H54 (cell line): ENCODE data around the gene CALCOCO1.

Experiments used
- DNase-seq: peaks from one replicate; pipeline ENCODE4 v3.0.0; 2011; ENCODE audit warnings: low spot score, mixed read lengths; ENCODE audit not compliant: insufficient read length
- FAIRE-seq: peaks from 3 replicates; lab custom pipeline; 2011; peaks lifted over from hg19 to GRCh38; lab: Jason Lieb, UNC
- POLR2A ChIP-seq: IDR thresholded peaks from 2 replicates; pipeline ENCODE4 v1.6.1; 2011; ENCODE audit warnings: low read depth, mild to moderate bottlenecking, low read length

Gene CALCOCO1

DNA sequence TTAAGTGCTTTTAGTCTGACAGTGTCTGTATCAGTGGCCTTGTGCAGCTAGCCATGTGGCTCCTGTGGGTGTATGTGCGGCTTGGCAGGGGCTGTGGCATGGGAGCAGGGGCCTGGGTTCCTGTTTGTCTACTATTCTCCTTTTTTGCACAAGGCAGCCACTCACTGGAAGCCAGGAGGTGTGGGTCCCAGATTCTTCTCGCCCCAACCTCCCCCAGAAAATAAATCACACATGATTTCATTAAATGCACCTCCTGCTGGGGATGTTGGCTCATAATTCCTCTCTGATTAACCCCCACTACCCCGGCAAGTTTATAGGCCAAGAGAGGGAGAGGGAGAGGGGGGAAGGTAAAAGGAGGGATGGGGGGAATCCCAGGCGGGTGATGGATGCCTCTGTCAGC lies 17.6 kb downstream of the CALCOCO1 start:
- TF ChIP-seq POLR2A, result no peak
- DNase-seq (no peak), FAIRE-seq (no peak)

DNA sequence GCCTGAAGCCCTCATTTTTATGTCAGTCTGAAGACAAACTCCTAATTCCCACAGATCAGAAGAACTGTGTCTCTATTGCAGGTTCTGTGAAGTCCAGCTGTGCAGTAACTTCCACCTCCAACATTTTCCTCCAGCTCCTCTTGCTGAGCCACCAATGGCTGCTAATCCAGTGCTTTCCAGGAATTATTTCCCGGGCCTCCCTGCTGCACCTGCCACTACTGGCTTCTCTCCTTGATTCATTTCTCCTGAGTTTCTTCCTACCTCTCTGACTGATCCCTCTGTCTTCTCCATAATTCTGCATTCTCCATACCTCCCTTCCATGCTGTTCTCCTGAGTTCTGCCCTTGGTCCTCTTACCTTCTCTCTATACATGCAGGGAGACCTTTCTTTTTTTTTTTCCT lies 21.2 kb downstream of the CALCOCO1 start:
- no peak for TF ChIP-seq POLR2A
- FAIRE-seq, result no peak
- DNase-seq, result no peak

DNA sequence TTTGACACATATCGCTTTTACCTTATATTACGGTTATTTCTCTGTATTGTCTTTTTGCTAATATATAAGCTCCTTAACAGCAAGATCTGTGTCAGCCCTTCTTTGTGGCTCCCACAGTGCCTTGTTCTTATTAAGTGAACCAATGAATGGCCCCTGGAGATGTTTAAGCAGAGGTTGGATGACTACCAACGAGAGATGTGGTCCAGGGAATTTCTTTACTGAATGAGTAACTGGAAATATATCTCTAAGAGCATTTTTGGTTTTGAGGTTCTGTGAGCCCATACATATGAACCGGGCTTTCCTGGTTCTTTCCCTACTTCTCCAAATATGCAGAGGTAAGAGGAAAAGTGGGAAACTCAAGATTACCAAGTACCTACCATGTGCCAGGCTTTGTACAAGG lies 23.5 kb downstream of the CALCOCO1 start:
- TF ChIP-seq POLR2A, result no peak
- DNase-seq (no peak), FAIRE-seq (no peak)

DNA sequence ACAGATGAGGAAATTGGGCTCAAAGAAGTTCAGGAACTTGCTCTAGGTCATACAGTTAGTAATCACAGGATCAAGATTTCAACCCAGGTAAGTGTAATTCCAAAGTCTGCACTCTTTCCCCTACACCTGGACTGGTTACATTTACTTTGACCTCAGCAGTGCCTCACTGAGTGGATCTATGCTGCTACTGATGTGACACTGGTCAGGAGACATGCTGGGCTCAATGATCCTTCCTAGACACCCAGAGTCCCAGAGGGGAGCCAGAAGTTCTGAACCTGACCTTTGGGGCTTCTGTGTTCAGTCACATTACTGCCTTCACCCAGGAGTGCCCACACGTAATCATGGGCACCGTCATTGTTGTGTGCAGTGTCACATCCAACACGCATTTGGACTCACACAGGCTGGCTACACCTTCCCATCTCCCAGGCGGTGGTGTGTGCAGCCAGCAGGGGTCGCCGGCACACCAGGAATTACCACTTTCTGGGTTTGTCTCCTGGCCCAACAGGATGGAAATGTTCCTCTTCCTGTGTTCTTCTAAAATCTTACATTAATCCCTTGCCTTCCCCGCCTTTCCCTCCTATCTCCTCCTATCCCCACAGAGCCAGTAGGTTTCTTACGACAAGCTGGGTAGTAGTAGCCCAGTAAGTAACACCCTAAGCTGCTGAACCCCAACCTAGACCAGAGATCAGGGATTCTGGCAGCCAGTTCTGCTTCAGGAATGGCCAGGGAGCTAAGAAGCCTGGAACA lies 25.6 kb downstream of the CALCOCO1 start:
- FAIRE-seq, result peak; percentile 84
- DNase-seq, result peak; percentile 69
- no peak for TF ChIP-seq POLR2A

DNA sequence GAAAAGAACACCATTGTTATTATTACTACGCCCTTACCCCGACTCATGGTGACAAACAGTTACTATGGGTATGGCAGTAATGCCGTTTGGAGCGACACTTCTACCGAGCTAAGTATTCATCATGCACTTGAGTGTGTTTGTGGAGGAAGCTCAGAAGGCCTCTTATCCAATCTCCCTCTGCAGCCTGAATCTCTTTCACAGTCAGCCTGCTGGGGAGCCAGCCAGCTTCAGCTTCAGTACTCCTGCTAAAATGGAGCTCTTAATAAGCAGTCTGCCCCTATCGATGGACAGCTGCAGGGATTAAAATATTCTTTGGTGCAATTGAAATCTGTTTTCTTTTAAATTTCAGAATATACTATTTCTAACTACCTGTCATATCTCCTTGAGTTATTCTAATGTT lies 26.7 kb downstream of the CALCOCO1 start:
- no peak for TF ChIP-seq POLR2A
- DNase-seq (no peak), FAIRE-seq (no peak)

DNA sequence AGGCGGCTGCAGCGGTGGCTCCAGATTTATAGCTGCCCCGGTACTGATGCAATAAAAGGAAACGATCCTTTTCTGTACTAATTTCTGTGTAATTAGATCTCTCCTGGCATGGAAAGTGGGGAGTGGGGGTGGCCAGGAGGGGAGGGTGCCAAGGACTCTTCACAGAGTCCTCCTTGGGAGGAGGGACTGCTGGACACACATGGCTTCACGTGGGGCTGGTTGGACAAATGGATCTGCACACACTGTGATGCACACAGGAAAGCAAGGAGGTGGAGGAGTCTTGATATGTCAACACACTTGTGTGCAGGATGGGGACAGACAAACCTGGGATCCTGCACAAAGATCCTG lies 27.6 kb downstream of the CALCOCO1 start:
- TF ChIP-seq POLR2A, result no peak
- no peak for FAIRE-seq

DNA sequence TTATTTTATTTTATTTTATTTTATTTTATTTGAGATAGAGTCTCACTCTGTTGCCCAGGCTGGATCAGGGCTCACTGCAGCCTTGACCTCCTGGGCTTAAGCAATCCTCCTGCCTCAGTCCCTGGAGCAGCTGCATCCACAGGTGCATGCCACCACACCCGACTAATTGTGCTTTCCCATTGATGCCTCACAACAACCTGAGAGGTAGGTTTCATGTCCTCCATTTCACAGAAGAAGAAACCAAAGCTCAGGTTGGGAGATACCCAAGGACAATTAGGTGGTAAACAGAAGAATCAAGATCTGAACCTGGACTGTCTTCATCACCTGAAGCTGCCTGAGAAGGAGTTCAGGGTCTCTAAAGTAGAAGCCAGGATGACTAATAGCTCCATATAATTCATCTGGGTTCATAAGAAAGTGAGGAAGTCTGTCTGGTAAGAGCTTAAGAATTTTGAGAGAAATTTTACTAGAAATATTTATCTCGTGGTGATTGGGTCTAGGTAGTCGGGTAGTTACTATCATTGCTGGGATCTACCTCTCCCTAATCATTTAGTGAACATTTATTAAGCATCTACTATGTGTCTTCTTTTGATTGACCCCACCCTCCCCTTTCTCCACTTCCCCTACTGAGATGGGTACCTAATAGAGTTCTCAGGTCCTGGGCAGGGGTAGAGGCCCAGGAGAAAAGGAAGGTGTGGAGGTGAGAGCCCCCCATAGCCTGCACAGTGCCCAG lies 28.1 kb downstream of the CALCOCO1 start:
- DNase-seq (no peak), FAIRE-seq (no peak)
- TF ChIP-seq POLR2A, result no peak

More for the DNA sequence above, 27.6 kb downstream of the CALCOCO1 start:
- DNase-seq, result no peak

DNA sequence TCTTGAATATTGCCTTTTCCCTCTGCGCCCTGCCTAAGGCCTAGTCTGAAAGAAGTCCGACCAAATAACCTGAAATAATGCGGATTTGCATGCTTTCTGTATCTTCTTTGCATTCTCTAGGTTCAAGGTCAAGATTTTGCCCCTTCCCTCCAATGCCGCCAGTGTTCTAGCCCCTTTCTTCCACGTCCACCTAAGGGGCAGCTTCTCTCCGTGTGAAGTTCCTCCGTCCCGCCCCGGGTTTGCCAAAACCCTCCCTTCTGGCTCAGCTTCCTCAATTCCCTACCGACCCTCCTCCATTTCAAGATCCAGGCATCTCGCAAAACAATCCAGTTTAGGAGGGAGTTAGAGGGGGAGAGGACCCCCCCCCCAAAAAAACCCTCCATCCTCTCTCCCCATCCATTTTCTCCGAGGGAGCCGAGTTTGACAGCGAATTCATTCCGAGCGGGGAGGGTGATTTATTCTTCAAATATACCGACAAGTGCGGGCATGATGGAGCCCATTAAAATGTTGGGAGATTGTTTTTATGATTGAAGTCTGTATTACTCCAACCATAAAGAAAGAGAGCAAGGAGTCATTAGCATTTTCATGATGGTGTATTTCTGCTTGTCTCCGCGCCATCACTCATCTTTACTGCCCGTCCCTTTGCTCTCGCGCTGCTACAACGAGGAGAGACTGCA lies 30.5 kb downstream of the CALCOCO1 start:
- DNase-seq (no peak), FAIRE-seq (no peak)
- TF ChIP-seq POLR2A, result no peak

DNA sequence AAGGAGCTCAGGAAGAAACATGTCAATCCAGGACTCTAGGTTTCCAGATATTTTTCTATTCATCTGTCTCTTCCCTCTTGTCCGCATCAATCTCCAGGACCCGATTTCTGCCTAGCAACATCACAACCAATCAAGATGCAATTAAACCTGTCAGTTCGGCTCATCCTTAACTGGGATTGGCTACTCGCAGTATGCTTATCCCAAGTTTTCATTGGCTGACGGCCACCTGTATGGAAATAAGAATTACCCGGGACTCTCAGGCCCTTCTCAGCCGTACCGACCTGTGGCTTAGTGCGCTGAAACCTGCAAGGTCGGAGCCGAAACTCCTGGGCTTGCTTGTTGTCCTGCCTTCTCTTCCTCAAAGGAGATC lies 31.0 kb downstream of the CALCOCO1 start:
- TF ChIP-seq POLR2A, result no peak
- FAIRE-seq (peak; percentile 97), DNase-seq (peak; percentile 93)

DNA sequence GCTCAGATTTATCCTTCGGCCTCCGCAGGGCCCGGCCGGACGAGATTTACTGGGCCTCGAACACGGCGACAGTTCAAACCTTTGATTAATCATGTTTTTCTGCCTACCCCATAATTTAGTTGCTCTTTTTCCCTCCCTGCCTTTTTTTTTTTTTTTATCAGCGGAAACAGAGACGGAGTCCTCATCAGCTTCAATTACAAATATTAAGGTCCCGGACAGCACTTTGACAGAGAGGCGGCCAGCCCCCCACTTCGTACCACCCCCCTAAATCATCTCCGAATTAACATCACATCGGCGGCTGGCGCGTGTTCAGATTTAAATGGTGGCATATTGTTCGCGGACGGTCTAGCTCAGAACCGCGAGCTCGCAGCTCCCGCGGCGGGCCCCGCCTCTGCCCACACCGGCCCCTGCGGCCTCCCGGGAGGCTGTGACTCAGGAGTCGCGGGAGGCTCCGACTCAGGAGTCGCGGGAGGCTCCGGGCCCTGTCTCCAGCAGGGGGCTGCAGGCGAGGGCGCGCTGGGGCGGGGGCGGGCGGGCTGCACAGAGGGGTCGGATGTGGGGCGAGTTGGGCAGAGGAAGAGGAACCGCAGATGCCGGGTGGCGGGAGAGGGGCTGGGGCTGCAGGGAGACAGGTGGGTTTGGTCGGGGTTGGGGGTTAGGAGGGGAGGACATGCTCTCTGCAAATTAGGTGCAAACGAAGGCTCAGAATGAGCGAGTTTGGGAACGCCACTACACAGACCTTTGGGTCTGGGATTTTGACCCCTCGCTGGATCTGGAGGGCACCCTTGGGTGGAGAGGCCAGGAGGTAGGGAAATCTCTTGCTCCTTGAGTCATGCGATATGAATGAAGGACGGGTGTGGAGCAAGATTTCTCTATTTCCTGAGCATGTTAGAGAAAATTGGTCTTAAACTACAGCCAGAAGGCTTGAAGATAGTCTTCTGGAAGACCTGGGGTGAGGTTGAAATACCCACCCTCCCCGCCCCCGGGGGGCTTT lies 31.8 kb downstream of the CALCOCO1 start:
- no peak for TF ChIP-seq POLR2A
- DNase-seq (peak; percentile 81), FAIRE-seq (peak; percentile 64)

DNA sequence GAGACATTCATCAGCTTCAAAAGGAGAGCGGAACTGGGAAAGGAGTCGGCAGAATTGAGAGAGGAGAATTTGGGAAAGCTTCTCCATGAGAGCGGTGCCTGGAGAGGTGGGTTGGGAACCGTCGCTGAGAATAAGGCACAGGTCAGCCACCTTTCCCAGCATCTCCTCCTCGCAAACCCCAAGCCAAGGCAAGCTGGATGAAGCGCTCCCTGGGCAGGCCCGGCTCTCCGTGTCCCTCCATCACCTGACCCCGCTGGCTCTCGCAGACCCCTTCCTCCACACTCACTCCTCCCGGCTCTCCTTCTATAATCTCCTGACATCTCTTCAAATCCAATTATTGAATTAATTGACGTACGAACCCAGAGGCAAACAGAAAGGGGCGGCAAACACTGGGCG lies 32.5 kb downstream of the CALCOCO1 start:
- FAIRE-seq (no peak), DNase-seq (no peak)
- no peak for TF ChIP-seq POLR2A

DNA sequence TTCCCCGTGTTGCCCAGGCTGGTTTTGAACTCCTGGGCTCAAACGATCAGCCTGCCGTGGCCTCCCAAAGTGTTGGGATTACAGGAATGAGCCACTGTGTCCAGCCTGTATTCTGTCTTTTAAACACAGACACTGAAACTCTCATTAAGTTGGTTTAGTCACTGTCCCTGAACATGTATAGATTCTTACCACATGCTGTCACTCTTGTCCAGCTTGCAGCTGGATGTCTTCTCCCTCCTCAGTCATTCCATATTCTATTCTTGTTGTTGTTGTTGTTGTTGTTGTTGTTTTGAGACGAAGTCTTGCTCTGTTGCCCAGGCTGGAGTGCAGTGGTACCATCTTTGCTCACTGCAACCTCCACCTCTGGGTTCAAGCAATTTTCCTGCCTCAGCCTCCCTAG lies 39.1 kb downstream of the CALCOCO1 start:
- no peak for DNase-seq
- no peak for TF ChIP-seq POLR2A
- no peak for FAIRE-seq

DNA sequence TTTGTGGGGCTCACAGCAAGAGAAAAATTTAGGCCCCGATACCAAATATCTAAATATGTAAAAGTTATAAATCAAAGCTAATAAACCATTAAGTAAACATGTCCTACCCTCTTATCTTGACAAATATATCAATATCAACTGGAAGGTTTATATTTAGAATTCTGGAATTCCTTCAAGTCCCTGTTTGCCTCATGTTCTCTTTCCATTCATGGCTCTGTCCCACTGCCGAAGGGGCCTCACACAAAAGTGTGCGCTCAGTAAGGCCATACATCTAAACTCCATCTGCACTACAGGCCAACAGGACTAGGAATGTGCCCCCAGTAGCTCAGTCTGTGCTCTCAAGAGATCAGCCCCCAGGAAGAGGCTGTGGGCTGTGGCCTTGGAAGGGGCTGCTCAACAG lies 40.8 kb downstream of the CALCOCO1 start:
- DNase-seq (no peak), FAIRE-seq (no peak)
- TF ChIP-seq POLR2A, result no peak
